Mucosa of descending colon (tissue), 3 donors: ENCODE results near the gene TNS2. TPM values are rescaled to one million over a fixed set of nuclear protein-coding genes. Genes with fewer than 3 reads are reported as not detected.

Experiments
- ATAC-seq: fragments of 200-7000 bp; cut with Tn5 transposase; one replicate; pipeline ENCODE4 v1.9.1; 2020; ENCODE audit warnings: mild to moderate bottlenecking, moderate library complexity
- DNase-seq, 3 donors: peaks; one replicate each; pipeline ENCODE4 v3.0.0-alpha.2; 2020
- H3K36me3 ChIP-seq: fragments of 200-600 bp; one replicate; pipeline ENCODE4 v1.8.0; 2021; ENCODE audit warnings: low read depth, mild to moderate bottlenecking
- H3K4me1 ChIP-seq: fragments of 200-600 bp; one replicate; pipeline ENCODE4 v1.8.0; 2021; ENCODE audit warnings: low read depth, mild to moderate bottlenecking
- H3K4me3 ChIP-seq: fragments of 200-600 bp; one replicate; pipeline ENCODE4 v1.8.0; 2021; ENCODE audit warnings: mild to moderate bottlenecking
- H3K9me3 ChIP-seq: fragments of 200-600 bp; one replicate; pipeline ENCODE4 v1.8.0; 2021; ENCODE audit warnings: mild to moderate bottlenecking
- CTCF ChIP-seq: fragments of 200-600 bp; IDR thresholded peaks from one replicate; pipeline ENCODE4 v1.8.0; 2022; ENCODE audit warnings: antibody characterized with exemption, mild to moderate bottlenecking
- intact Hi-C, 2 donors: fragments of 100-400 bp; cut with DNase I in 1 of 2; cut with micrococcal nuclease in 1 of 2; formaldehyde crosslinking; loops; one replicate each; pipeline versions ENCODE4 v1.11.0 to v1.11.1; 2022; cut with DNase I, micrococcal nuclease
- total RNA-seq, 3 donors: library from RNA; stranded (reverse); fragmentation: NEBNext Ultra II Directional in 2 of 3; extraction: Animal tissue kit (Norgen Biotek cat#: 25700) in 2 of 3; gene quantifications; one replicate each; pipeline versions ENCODE4 v1.2.1 to v1.2.4, GENCODE V29; 2021 to 2023
- donor health status: DM: no; HTN: no; CAD: no; lungs with moderate emphysema.
- donor health status: DM: no; HTN: no; CAD: no.
- donor health status: DM: no; HTN: yes; CAD: no.

Gene TNS2
- total RNA-seq, 3 donors from 2014 or later = 22.6 to 119 (median 51.9) TPM

- Histone ChIP-seq H3K4me1 (peaks cover 15% of the 10 kb centered on the region), H3K36me3 (no peaks in the 10 kb centered on the region), H3K4me3 (no peak overlapping the region), H3K9me3 (no peaks in the 10 kb centered on the region)
- intact Hi-C loops = loop anchor here (5.0 to 10.0 kb wide), 3 partner anchors 32 to 130 kb away; partner anchors contain the start of genes IGFBP6 (in 1 of the 2) and SOAT2 (in 1 of the 2)
- ATAC-seq = no peak
- peak in 1 of 3 donors; percentile 45 for DNase-seq
- no peak for TF ChIP-seq CTCF
Observed at GRCh38 chr12:53064613-53065436, 15.0 kb downstream of the TNS2 start.

DNA sequence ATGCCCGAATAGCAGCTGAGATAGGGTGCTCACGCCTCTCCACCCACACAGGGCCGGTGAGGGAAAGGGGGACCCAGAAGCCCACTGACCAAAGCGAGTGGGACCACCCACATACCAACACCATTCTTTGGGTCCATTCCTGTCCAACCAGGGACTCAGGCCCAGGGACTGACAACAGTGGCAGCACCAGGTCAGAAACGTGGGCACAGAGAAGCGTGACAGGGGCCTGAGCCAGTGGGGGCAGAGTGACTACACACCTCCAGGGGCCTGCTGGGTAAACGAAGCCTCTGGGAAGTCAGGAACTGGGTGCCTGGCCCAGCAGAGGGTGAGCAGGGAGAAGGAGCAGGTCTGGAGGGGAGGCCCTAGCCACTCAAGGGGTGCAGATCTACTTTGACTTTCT, 15.6 kb downstream of the TNS2 start:
- Histone ChIP-seq H3K36me3 (no peaks in the 10 kb centered on the region), H3K9me3 (no peaks in the 10 kb centered on the region), H3K4me3 (no peak overlapping the region), H3K4me1 (peaks cover 15% of the 10 kb centered on the region)
- intact Hi-C loops = loop anchor here in 1 of 2 donors (5.0 to 10.0 kb wide), 2 partner anchors 37 to 129 kb away; partner anchors contain the start of gene SOAT2
- no peak for TF ChIP-seq CTCF
- no peak for DNase-seq
- no peak for ATAC-seq

GRCh38 chr12:53065975-53066931, 16.4 kb downstream of the TNS2 start:
- Histone ChIP-seq H3K4me3 (no peak overlapping the region), H3K4me1 (peaks cover 11% of the 10 kb centered on the region), H3K36me3 (no peaks in the 10 kb centered on the region), H3K9me3 (no peaks in the 10 kb centered on the region)
- intact Hi-C loops = loop anchor here in 1 of 2 donors (5.0 to 10.0 kb wide), 2 partner anchors 36 to 129 kb away; partner anchors contain the start of gene SOAT2
- TF ChIP-seq CTCF = peak; percentile 79
- ATAC-seq (peak; percentile 74), DNase-seq (peak; percentile 78 to 85 (median 81))

DNA sequence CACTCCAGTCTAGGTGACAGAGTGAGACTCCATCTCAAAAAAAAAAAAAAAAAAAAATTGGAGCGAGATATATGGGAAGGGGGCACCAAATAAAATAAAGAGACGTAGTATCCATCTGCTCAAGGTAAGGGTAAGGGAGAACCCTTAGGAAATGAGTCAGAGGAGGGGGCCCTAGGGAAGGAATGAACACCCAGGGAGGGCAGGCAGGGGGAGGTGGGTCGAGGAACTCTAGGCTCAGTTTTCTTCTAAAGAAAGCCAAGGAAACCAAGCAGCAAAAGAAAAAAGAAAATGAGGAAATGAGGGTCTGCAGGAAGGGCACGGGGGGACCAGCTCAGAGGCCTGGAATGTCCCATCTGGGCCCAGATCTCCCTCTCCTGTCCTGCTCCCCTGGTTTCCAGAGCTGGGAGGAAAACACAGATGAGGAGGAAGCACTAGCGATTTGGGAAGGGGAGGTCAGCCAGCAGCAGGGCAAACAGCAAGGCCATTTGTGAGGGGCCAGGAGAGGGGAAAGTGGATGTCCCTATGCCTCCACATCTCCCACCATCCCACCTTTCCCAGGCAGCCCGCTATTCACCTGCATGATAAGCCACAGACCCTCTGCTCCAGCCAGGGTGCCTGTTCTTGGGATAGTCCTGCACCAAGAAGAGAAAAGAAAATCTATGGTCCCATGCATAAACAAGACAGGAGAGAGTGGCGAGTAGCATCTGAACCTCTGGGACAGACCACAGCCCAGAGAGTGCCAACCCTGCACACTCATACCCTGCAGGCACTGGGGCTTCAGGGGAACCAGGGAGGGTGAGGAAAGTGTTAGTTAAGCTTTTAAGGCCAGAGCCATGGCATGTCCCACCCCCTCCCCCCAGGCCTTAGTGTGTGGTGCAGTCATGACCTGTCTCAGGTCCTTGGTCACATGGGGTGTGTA, 17.5 kb downstream of the TNS2 start:
- ATAC-seq (no peak), DNase-seq (no peak)
- no peak for TF ChIP-seq CTCF
- Histone ChIP-seq H3K4me1 (peaks cover 3% of the 10 kb centered on the region), H3K9me3 (no peaks in the 10 kb centered on the region), H3K36me3 (no peaks in the 10 kb centered on the region), H3K4me3 (no peak overlapping the region)
- intact Hi-C loops = loop anchor here in 1 of 2 donors (5.0 to 10.0 kb wide), 2 partner anchors 35 to 127 kb away; partner anchors contain the start of gene SOAT2
